HT-29 (cell line): ENCODE measurements around the gene PPP2R5D. TPM values are rescaled to one million over a fixed set of nuclear protein-coding genes. Genes with fewer than 3 reads are reported as not detected.
"Not testable (repeated sequence)": the region's sequence is repeated elsewhere in the genome, so short reads cannot be mapped to it uniquely, and the experiment has no call there.

ENCODE experiments used
- DNase-seq: peaks from one replicate; pipeline ENCODE4 v3.0.0-alpha.2; 2015; ENCODE audit warnings: low spot score
- total RNA-seq: library from RNA; depleted of rRNA; stranded (reverse); fragments of >200 nt; shearing (Covaris generic); gene quantifications from 2 replicates; pipeline ENCODE4 v1.2.3, GENCODE V29; 2014

Gene PPP2R5D
- total RNA-seq, 1 experiment from 2014 or later, result 48.1 TPM

DNA sequence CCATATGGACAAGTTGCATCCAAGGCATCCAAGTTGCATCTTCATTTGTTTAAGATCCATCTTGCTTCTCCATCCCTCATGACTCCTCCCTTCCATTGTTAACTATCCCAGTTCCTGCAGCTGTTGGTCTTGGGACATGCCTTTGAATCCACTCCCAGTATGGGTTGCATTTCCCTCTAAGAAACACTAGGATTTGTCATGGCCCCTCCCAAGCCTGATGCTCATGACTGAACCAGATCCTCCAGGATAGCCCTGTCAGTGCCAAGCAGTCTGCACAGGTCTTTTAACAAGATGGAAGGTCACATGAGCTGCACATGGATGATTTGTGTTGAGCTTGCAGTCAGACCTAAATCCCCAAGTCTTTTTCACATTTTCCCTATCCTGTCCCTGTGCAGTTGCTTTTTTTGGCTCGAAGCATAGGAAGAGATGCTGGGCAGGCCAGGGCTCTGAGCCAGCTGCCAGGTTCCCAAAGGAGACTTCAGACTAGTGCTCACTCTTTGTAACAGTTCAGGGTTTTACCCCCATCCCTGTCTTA, 4.2 kb downstream of the PPP2R5D start:
- no peak for DNase-seq

DNA sequence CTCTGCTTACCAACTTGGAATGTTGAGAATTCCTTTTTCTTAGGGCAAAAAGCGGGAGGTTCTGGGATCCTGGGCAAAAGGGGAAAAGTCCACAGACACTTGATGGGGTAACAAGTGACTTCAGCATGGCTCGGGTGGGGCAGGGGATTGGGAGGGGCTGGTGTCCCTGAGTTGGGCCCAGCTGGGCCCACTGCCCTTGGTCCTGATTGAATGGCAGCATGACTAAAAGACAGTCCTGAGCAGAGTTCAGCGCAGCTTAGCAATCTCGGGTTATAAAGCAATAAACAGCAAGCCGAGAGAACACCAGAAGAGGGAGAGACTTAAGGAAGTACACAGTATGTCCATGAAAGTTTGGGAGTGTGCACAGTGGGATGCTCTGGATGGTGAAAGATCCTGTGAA, 5.6 kb downstream of the PPP2R5D start:
- no peak for DNase-seq

DNA sequence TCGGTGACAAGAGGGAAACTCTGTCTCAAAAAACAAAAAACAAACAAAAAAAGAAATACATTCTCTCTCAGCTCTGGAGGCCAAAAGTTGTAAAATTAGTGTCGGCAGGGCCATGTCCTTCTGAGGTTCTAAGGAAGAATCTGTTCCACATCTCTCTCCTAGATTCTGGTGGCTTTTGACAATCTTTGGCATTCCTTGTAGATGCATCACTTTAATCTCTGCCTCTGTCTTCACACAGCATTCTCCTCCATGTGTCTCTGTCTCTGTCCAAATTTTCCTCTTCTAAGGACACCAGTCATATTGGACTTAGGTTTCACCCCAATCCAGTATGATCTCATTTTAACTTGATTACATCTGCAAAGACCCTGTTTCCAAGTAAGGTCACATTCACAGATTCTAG, 9.1 kb downstream of the PPP2R5D start:
- DNase-seq, result no peak

DNA sequence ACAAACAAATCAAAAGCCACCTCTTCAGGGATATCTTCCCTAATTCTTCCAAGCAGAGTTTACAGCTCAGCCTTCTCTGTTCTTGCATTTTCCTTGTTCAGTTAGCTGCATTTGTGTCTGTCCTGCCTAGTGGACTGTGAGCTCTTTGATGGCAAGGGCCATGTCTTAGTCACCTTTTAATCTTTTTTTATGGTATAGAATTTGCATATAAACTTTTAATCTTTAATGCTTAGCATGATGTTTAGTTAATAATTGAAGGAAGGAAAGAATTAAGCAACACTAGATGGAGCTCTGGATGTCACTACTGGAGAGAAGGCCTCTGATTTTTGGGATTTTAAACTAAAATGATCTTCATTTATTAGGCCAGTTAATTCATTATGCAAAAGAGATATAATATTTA, 12.1 kb downstream of the PPP2R5D start:
- DNase-seq, result peak; percentile 51

DNA sequence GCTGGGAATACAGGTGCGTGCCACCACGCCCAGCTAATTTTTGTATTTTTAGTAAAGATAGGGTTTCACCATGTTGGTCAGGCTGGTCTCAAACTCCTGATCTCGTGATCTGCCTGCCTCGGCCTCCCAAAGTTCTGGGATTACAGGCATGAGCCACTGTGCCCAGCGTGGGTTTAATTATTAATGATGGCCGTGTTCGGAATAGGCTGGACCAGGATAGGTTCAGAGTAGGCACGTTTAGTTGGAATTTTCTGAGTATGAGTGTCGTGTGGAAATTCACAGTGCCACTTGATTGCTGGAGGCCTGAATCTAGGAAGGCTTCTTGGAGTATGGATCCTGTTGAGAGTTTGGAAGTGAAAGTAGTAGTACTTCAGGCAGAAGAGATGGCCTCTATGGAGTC, 13.8 kb downstream of the PPP2R5D start:
- DNase-seq, result not testable (repeated sequence)

DNA sequence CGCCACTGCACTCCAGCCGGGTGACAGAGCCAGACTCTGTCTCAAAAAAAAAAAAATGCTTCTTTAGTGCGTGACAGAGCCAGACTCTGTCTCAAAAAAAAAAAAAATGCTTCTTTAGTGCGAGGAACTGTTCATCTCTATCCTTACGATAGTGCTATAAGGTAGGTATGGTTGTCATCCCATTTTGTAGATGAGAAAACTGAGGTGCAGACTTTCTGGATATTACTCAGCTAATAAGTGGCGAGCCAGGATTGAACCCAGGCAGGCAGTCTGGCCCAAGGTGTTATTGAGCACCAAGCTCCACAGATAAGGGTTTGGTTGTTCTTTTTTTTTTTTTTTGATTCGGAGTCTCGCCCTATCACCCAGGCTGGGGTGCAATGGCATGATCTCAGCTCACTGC, 17.5 kb downstream of the PPP2R5D start:
- DNase-seq, result no peak

DNA sequence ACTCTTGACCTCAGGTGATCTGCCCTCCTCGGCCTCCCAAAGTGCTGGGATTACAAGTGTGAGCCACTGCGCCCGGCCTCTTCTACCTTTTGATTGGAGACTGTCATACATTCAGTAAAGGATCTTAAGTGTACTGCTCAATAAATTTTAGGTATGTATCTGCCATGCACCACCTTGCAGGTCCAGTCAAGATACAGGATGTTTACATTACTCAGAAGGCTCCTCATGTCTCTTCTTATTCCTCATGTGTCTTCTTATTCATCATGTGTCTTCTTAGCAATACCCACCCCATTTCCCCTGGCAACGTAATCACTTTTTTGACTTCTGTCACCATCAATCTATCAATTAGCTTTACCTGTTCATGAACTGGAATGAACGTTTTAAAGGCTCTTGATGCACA, 21.5 kb downstream of the PPP2R5D start:
- no peak for DNase-seq

DNA sequence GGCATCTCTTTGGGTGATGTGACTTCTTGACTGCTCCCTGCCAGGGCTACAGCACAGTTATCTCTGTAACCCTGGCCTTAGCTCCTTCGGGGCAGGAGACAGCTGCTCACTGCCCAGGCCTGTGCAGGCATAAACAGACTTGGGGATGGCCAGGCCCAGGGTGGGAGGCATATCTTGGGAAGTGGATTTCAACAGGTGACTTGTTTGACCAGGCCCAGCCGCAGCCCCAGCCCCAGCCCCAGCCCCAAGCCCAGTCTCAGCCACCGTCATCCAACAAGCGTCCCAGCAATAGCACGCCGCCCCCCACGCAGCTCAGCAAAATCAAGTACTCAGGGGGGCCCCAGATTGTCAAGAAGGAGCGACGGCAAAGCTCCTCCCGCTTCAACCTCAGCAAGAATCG, 21.9 kb downstream of the PPP2R5D start:
- no peak for DNase-seq

DNA sequence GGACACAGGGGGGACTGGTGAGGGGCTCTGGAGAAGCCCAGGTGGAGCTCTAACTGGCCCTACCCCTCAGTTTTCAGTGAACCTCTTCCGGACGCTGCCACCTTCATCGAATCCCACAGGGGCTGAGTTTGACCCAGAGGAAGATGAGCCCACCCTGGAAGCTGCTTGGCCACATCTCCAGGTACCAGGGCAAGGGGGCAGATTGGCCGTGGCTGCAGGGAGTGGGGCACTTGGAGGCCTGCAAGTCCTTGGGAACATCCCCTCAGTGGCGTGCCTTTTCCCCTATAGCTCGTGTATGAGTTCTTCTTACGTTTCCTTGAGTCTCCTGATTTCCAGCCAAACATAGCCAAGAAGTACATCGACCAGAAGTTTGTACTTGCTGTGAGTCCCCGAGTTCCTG, 22.8 kb downstream of the PPP2R5D start:
- DNase-seq, result no peak

DNA sequence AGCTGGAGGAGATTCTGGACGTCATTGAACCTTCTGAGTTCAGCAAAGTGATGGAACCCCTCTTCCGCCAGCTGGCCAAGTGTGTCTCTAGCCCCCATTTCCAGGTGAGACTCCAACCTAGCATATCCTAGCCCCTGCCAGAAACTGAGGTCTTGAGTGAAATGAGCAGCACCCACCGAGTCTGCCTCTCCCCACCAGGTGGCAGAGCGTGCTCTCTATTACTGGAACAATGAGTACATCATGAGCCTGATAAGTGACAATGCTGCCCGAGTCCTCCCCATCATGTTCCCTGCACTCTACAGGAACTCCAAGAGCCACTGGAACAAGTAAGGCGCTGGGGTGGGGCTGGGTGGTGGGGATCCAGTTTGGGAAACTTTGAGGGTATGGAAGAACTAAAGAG, 24.8 kb downstream of the PPP2R5D start:
- DNase-seq, result peak; percentile 67

DNA sequence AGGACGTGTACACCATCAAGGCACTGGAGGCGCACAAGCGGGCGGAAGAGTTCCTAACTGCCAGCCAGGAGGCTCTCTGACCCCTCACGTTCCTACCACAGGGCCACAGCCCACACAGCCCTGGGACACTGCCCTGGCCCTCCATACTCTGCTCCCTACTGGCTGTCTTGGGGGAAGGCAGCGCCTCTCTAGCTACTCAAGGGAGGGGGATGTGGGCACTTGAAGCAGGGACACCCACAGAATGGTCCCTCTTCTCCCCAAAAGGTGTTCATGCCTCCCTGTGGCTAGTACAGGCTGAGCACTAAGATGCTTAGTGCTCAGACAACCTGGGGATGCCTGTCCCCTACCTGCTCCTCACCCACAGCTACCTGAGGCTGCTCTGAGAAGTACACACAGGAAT, 26.8 kb downstream of the PPP2R5D start:
- no peak for DNase-seq

DNA sequence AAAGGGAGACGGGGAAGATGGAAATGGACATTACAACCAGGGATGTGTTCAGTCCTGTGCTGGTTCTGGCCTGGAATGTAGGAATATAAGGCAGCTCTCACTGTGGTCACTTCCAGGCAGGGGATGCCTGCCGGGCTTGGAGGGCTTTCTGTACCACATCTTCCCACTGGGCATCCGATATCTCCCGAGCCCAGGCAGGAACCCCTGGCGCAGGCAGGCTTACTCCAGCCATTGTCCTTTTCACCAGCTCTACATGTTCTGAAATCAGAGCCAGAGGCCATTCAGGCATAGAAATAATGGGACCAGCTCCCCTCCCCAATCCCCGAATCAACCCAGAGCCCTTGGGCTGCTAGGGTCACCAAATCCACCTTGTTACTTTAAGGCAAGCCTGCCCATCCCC, 28.0 kb downstream of the PPP2R5D start:
- DNase-seq, result no peak

DNA sequence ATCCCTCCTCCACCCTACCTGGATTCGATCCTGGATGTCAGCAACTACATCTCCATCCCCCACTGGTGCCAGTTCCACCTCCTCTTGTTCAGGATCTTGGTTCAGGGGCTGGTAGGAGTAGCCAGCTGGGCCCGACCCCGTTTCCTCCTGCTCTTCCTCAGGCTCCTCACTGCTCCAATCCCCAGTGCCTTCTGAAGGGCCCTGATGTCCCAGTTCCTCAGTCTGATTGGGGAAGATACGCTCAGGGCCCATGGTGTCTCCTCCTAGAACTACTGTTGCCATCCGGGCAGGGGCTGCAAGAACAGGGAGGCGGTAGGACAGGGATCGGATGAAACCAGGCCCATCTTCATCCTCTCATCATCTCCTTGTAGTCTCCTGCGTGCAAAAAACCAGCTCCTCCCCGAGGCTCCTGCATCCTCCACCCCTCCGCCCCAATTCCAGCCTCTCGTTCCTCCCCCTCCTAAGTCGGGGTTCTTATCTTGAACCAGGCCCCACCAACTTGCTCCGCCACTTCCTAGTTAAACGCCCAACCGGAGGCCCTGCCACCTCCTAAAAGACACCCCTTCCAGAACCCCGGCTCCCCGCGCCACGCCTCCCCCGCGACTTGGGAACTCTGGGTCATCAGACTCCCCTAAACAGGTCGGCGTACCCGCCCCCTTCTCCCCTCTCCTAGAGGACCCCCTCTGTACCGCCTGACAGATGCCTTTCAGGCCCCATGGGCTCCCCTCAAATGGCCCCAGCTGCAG, 28.9 kb downstream of the PPP2R5D start:
- peak; percentile 19 for DNase-seq

DNA sequence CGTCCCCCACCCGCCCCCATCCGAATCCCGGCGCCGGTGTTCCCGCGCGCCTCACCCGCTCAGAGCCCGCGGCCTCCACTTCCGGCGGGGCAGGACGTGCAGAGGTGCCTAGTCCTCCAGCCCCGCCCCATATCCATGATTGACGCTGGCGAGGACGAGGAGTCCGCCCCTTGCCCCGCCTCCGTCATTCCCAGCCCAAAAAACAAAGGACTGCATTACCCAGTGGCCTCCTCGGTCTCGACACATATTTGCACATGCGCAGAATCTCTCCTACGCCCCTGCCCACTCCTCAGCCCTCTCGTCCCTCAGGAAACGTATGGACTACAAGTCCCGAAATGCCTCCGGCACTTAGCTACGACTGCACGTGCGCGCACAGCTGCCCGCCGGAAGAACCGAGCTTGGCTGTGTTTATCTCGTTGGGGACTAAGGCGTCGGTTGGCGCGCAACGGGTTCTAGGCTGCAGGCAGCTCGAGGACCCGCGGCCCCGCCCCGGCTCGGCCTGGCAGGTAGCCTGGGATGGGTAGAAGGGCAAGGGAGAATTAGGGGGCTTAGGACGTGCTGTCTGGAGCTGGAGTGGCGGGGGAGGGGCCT, 29.6 kb downstream of the PPP2R5D start, which contains the start of the genes KLHDC3 and MEA1:
KLHDC3 (plus strand) TSS at position 407 of the 591 bp plus-strand sequence. CDS start 2,944 bp downstream, outside the sequence.
MEA1 (minus strand) TSS at position 104 of the 591 bp plus-strand sequence. CDS start 133 bp downstream, outside the sequence.
- DNase-seq, result peak; percentile 98

DNA sequence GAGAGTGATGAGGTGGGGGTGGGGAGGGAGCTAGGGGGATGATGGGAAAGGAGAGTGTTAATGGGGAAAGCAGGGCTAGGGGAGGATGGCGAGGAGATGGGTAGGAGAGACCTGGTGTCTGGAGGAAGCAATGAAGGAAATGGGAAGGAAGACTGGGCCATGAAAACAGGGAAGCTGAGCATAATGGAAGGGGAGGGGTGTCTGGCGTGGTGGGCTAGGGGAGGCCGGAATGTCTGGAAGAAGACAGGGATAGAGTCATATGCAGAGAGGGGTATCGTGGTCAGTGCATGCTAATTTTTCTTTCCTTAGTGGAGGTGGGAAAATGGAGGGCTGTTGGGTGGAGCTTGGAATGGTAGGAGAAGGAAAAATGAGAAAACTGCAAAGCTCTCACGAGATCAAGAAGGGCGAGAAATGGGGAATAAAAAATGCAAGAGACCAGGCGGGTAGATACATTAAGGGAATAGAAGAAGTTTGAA, 30.1 kb downstream of the PPP2R5D start:
- no peak for DNase-seq

DNA sequence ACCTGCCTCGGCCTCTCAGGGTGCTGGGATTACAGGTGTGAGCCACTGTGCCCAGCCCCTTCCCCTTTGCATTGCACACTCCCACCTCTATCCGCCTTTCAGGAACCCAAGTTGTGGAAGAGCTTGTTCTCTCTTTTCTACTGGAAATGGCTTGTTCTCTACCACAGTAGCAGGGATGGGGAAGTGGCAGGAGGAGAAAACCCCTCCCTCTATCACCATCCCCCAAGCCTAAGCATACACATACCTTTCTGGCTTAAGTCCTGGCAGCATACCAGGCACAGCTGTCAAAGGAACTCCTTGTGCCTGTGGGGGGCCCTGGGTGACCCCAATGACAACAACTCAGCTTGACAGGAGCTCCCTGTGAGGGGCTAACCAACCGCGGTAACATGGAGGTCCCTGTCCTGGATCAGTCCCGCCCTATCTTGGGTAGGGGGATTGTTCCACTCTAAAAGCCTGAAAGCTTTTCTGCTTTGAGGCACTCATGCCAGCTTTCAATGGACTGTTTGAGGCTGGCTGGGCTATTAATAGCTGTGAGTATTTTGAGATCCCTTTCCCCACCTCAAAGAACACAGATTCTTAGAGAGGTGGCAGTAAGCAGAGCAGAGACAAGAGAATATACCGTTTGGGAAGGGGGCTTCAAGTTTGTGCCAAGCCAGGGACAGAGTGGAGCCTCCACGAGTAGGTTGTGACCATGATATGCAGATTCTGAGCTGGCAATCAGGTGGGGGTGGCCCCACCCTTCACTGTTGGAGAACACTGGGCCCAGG, 32.0 kb downstream of the PPP2R5D start:
- no peak for DNase-seq

DNA sequence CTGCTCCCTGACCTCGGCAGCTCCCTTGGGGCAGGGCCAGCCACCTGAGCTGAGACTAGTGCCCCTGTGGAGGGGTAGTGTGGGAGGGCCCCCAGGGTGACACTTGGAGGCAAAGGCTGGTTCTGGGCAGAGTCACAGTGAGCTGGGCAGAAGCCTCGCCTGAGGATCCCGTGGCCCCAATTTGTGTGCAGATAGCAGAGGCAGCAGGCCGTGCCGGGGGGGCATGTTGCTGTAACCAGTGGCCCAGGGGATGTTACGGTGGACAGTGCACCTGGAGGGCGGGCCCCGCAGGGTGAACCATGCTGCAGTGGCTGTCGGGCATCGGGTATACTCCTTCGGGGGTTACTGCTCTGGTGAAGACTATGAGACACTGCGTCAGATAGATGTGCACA, 32.6 kb downstream of the PPP2R5D start:
- DNase-seq, result no peak

DNA sequence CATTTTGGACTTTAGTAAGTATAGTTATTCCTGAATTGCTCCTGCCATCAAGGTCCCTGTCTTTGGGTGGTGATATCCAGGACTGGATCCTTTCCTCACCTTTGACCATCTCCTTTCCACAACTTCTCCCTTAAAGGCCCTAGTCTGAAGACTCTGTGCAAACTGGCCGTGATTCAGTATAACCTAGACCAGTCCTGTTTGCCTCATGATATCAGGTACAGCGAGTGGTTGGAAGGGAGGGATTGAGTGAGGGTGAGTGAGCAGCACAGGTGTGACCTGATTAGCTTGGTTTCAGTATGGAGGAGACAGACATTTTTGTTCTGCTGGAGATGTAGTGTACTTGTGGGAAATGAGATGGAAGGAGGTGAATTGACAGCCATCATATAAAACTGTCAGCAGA, 34.8 kb downstream of the PPP2R5D start:
- no peak for DNase-seq

DNA sequence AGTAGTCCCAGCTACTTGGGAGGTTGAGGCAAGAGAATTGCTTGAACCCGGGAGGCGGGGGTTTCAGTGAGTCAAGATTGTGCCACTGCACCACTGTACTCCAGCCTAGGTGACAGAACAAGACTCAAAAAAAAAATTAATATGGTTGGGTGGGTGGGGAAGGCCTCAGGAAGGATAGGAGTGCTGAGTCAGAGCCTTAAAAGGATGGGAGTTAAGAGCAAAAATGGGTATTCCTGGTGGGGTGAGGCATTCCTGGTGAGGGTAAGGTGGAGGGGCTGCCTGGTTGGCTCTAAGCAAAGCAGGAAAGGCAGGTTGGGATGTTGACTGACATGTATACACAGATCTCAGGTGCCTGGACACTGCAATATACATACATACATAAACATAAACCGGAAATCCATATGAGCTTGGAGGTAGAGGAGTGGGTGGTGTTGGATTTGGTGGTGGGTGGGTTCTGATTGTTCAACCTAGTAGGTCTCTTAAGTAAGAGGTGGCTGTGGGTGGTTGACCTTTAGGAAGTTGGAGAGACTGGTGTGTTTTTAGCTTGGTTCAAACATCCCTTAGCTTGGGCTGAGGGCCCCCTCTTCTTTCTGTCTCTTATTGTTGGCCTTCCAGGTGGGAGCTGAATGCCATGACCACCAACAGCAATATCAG, 35.8 kb downstream of the PPP2R5D start:
- no peak for DNase-seq

DNA sequence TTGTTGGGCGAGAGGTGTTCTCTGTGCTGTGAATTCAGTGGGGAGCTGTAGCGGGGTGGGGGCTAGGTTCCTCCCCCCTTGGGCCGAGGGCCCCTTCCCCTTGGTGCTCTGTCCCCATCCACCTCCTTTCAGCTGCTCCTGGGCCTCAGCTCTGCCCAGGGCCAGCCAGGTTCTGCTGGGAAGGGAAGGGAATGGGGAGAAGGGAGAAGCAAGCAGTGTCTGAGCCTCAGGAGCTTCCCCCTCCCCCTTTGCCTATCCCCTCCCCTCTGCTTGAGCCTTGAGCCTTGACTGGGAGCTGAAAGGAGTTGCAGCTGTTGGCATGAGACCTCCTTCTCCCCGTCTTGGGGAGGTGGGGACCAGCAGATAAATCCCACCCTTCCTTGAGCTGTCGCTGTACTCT, 36.5 kb downstream of the PPP2R5D start:
- DNase-seq, result peak; percentile 10

DNA sequence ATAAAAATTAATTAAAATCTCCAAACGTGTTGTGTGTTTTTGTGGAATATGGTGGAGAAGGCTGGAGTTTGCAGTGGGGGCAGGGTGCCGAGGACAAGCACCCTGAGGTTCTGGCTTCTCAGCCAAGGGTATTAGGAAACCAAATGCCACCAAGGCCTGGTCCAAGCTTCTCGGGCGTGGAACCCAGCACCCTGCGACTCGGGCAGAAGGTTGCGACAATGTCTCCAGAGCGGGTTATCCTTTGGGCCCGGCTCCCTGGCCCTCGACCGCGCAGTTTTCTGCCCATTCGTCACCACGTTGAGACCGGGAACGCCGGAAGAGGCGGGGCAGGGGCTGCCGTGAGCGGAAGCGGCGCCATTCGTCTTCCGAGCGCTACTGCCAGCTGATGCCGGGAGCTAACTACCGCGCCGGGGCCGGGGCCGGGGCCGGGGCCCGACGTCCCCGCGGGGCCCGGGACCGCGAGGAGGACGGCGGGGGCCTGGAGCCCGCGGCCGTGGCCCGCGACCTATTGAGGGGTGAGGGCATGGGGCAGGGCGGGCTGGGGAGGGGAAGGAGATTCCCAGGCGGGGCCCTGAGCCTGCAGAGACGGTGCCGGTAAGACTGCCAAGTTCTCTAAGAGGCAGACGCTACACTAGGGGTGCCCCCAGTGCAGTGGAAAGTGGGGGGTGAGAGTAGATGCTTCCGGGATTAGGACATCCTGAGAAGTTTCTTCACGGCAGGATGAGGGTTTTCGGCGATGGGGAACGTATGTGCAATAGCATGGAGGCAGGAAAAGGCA, 37.1 kb downstream of the PPP2R5D start, which contains the start of gene RRP36:
RRP36 (plus strand) TSS at position 354 of the 778 bp plus-strand sequence; CDS start at position 386, 32 bp downstream.
- peak; percentile 71 for DNase-seq
